IPS DF 19.7 (cell line): ENCODE measurements around the gene KIF25.

Source experiments
- DNase-seq: peaks from one replicate; pipeline ENCODE4 v3.0.0-alpha.2; 2013; ENCODE audit warnings: low read depth, low spot score

KIF25 gene

GRCh38 chr6:168050225-168050880 is 52.9 kb downstream of the KIF25 start:
- DNase-seq, result no peak

- no peak for DNase-seq
Measured at GRCh38 chr6:168050881-168051586, 53.6 kb downstream of the KIF25 start.

- no peak for DNase-seq
Measured at GRCh38 chr6:168051648-168052047, 54.2 kb downstream of the KIF25 start.

- no peak for DNase-seq
Measured at GRCh38 chr6:168052291-168052891, 54.9 kb downstream of the KIF25 start.

GRCh38 chr6:168053086-168053956 is 55.9 kb downstream of the KIF25 start:
- no peak for DNase-seq

GRCh38 chr6:168053957-168054471 is 56.5 kb downstream of the KIF25 start:
- DNase-seq, result no peak

- DNase-seq, result no peak
Measured at GRCh38 chr6:168054765-168055560, 57.5 kb downstream of the KIF25 start.

GRCh38 chr6:168055696-168056489 is 58.4 kb downstream of the KIF25 start:
- DNase-seq, result no peak

GRCh38 chr6:168056892-168057527 is 59.5 kb downstream of the KIF25 start:
- no peak for DNase-seq

GRCh38 chr6:168057836-168058235 is 60.4 kb downstream of the KIF25 start:
- DNase-seq, result no peak

- no peak for DNase-seq
Measured at GRCh38 chr6:168058691-168059551, 61.5 kb downstream of the KIF25 start.

- no peak for DNase-seq
Measured at GRCh38 chr6:168060521-168060931, 63.1 kb downstream of the KIF25 start.

GRCh38 chr6:168061269-168062210 is 64.1 kb downstream of the KIF25 start:
- no peak for DNase-seq

GRCh38 chr6:168062346-168063289 is 65.1 kb downstream of the KIF25 start:
- DNase-seq, result no peak

GRCh38 chr6:168063431-168063830 is 66.0 kb downstream of the KIF25 start:
- no peak for DNase-seq

GRCh38 chr6:168064226-168064807 is 66.8 kb downstream of the KIF25 start:
- no peak for DNase-seq
